Ishikawa (cell line): ENCODE data around the gene CALHM3.

Source experiments
- CEBPB ChIP-seq: IDR thresholded peaks from 2 replicates; pipeline ENCODE4 v1.6.1; 2012
- CREB1 ChIP-seq: IDR thresholded peaks from 2 replicates; pipeline ENCODE4 v1.6.1; 2012; ENCODE audit warnings: low read depth
- EGR1 ChIP-seq: IDR thresholded peaks from 2 replicates; pipeline ENCODE4 v1.6.1; 2012
- EP300 ChIP-seq: IDR thresholded peaks from 2 replicates; pipeline ENCODE4 v1.6.1; 2012; ENCODE audit warnings: borderline replicate concordance
- MAX ChIP-seq: IDR thresholded peaks from 2 replicates; pipeline ENCODE4 v1.6.1; 2012
- NFIC ChIP-seq: IDR thresholded peaks from 2 replicates; pipeline ENCODE4 v1.6.1; 2012
- RAD21 ChIP-seq: IDR thresholded peaks from 2 replicates; pipeline ENCODE4 v1.6.1; 2012; ENCODE audit warnings: low read depth
- REST ChIP-seq: IDR thresholded peaks from 2 replicates; pipeline ENCODE4 v1.6.1; 2012; ENCODE audit warnings: low read depth, mild to moderate bottlenecking
- TAF1 ChIP-seq: IDR thresholded peaks from 2 replicates; pipeline ENCODE4 v1.6.1; 2012; ENCODE audit warnings: low read depth, mild to moderate bottlenecking
- TEAD4 ChIP-seq: IDR thresholded peaks from 2 replicates; pipeline ENCODE4 v1.6.1; 2012
- YY1 ChIP-seq: IDR thresholded peaks from 2 replicates; pipeline ENCODE4 v1.6.1; 2012; ENCODE audit warnings: low read depth
- ZBTB7A ChIP-seq: IDR thresholded peaks from 2 replicates; pipeline ENCODE4 v1.6.1; 2012; ENCODE audit warnings: low read depth

- TF ChIP-seq RAD21: no peak
- no peak for TF ChIP-seq NFIC
- TF ChIP-seq TAF1: no peak
- no peak for TF ChIP-seq CEBPB
- no peak for TF ChIP-seq YY1
- no peak for TF ChIP-seq REST
- TF ChIP-seq EGR1: no peak
- no peak for TF ChIP-seq EP300
- no peak for TF ChIP-seq CREB1
- no peak for TF ChIP-seq ZBTB7A
- TF ChIP-seq MAX: no peak
- TF ChIP-seq TEAD4: no peak
These were observed 23.8 kb downstream of the CALHM3 start for GRCh38 chr10:103455235-103455634.
